Measurements from ENCODE around the gene TBC1D22A. TPM values are rescaled to one million over a fixed set of nuclear protein-coding genes. Genes with fewer than 3 reads are reported as not detected.

The TBC1D22A gene
- total RNA-seq, 1 donor from 2014 or later = 14.3 TPM

DNA sequence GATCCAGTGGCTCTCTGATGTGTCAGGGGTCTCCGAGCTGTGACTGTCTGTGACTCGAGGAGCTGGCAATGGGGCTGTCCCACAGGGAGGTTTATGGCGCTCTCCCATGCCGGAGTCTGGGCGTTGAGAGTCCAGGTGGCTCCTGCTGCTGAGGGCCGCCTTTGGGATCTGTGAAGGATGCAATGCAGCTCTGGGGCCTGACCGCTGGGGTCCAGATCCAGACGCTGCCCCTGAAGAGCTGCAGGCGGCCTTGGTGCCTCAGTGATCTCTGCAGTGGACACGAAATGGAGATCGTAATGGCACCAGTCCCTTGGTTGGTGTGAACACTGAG is 155.3 kb downstream of the TBC1D22A start:
- no peak overlapping the region for H3K4me3 Mint-ChIP-seq
- H3K27me3 Mint-ChIP-seq (ENCODE audit: low read depth) = no peaks in the 10 kb centered on the region
- H3K9me3 Mint-ChIP-seq = peaks cover 9% of the 10 kb centered on the region
- H3K36me3 Mint-ChIP-seq (ENCODE audit: low read depth) = peaks cover 13% of the 10 kb centered on the region
- H3K27ac Mint-ChIP-seq (ENCODE audit: unreplicated experiment) = no peak overlapping the region
- no peaks in the 10 kb centered on the region for H3K4me1 Mint-ChIP-seq
- TF ChIP-seq, protein P1, sequence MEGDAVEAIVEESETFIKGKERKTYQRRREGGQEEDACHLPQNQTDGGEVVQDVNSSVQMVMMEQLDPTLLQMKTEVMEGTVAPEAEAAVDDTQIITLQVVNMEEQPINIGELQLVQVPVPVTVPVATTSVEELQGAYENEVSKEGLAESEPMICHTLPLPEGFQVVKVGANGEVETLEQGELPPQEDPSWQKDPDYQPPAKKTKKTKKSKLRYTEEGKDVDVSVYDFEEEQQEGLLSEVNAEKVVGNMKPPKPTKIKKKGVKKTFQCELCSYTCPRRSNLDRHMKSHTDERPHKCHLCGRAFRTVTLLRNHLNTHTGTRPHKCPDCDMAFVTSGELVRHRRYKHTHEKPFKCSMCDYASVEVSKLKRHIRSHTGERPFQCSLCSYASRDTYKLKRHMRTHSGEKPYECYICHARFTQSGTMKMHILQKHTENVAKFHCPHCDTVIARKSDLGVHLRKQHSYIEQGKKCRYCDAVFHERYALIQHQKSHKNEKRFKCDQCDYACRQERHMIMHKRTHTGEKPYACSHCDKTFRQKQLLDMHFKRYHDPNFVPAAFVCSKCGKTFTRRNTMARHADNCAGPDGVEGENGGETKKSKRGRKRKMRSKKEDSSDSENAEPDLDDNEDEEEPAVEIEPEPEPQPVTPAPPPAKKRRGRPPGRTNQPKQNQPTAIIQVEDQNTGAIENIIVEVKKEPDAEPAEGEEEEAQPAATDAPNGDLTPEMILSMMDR (conservative IDR thresholded peaks at IDR 0.05) = no peak
- DNase-seq (ENCODE audit: low read depth, low spot score) = no peak

DNA sequence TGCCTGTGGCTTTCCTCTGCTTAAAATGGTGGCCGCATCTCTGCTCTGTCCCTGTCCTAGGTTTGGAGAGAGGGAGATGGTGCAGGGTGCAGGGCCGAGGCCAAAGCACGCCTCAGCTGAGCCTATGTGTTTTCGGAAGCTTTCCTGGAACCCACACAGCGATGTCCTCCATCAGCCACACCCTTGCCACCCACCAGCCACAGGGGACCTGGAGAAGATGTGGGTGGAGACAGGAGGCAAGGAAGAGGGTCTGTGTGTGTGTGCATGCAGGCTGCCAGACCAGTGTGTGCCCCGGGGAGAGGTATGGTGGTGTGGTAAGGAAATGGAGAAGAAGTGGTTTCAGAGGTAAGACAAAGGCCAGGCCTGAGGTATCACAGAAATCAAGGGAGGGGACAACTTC is 155.7 kb downstream of the TBC1D22A start:
- no peak overlapping the region for H3K4me3 Mint-ChIP-seq
- TF ChIP-seq, protein P1 (conservative IDR thresholded peaks at IDR 0.05) = no peak
- no peak for DNase-seq (ENCODE audit: low read depth, low spot score)
- peaks cover 9% of the 10 kb centered on the region for H3K9me3 Mint-ChIP-seq
- no peak overlapping the region for H3K27ac Mint-ChIP-seq (ENCODE audit: unreplicated experiment)
- H3K27me3 Mint-ChIP-seq (ENCODE audit: low read depth) = no peaks in the 10 kb centered on the region
- no peaks in the 10 kb centered on the region for H3K4me1 Mint-ChIP-seq
- H3K36me3 Mint-ChIP-seq (ENCODE audit: low read depth) = peaks cover 13% of the 10 kb centered on the region

DNA sequence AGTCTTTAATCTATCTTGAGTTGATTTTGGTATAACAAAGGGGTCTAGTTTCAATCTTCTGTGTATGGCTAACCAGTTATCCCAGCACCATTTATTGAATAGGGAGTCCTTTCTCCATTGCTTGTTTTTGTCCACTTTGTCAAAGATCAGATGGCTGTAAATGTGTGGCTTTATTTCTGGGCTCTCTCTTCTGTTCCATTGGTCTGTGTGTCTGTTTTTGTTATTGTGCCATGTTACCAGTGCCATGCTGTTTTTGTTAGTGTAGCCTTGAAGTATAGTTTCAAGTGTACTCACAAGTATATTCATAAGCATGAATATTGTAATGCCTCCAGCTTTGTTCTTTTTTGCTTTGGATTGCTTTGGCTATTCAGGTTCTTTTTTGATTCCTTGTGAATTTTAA is 159.6 kb downstream of the TBC1D22A start:
- Mint-ChIP-seq H3K27ac (ENCODE audit: unreplicated experiment) (no peak overlapping the region), H3K4me3 (no peak overlapping the region), H3K4me1 (no peaks in the 10 kb centered on the region), H3K36me3 (ENCODE audit: low read depth) (peaks cover 13% of the 10 kb centered on the region), H3K9me3 (peaks cover 9% of the 10 kb centered on the region), H3K27me3 (ENCODE audit: low read depth) (no peaks in the 10 kb centered on the region)
- no peak for DNase-seq (ENCODE audit: low read depth, low spot score)
- TF ChIP-seq, protein P1 (conservative IDR thresholded peaks at IDR 0.05) = no peak

DNA sequence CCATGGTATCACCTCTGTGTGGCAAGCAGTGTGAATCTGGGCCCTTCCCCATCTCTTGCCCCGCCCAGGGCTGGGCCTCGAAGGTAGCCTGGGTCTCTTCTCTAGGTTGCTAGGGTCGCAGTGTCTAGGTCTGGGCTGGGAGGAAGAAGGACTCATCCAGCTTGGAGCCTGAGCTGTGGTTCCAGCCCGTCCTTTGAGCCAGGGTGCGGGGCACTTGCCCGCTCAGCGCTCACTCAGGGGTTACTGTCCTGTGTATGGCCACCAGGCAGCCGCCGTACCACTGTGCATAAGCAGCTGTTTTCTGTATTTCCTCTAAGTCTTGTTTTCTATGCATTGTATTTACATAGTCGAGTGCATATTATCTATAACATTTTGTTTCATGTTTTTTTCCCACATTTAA is 160.9 kb downstream of the TBC1D22A start:
- TF ChIP-seq, protein P1 (conservative IDR thresholded peaks at IDR 0.05) = no peak
- Mint-ChIP-seq H3K4me1 (no peaks in the 10 kb centered on the region), H3K27ac (ENCODE audit: unreplicated experiment) (no peak overlapping the region), H3K9me3 (peaks cover 9% of the 10 kb centered on the region), H3K36me3 (ENCODE audit: low read depth) (peaks cover 13% of the 10 kb centered on the region), H3K27me3 (ENCODE audit: low read depth) (no peaks in the 10 kb centered on the region), H3K4me3 (no peak overlapping the region)
- no peak for DNase-seq (ENCODE audit: low read depth, low spot score)

DNA sequence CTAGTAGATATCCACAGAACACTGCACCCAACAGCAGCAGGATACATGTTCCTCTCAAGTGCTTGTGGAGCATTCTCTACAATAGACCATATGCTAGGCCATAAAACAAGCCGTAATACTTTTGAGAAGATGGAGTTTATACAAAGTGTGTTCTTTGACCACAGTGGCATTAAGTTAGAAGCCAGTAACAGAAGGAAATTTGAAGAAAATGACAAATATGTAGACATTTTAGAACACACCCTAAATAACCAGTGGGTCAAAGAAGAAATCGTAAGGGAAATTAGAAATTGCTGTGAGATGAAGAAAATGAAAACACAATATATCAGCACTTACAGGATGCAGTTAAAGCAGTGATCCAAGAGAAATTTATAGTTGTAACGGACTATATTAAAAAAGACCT is 163.4 kb downstream of the TBC1D22A start:
- TF ChIP-seq, protein P1 (conservative IDR thresholded peaks at IDR 0.05) = no peak
- no peak overlapping the region for H3K27ac Mint-ChIP-seq (ENCODE audit: unreplicated experiment)

More for the DNA sequence above, 163.4 kb downstream of the TBC1D22A start:
- Mint-ChIP-seq H3K4me1 (no peaks in the 10 kb centered on the region), H3K4me3 (no peak overlapping the region), H3K36me3 (ENCODE audit: low read depth) (peaks cover 10% of the 10 kb centered on the region), H3K27me3 (ENCODE audit: low read depth) (no peaks in the 10 kb centered on the region), H3K9me3 (peaks cover 9% of the 10 kb centered on the region)
- no peak for DNase-seq (ENCODE audit: low read depth, low spot score)

Data from neural crest cell (in vitro differentiated cells).